H9 (cell line): ENCODE results near the gene MED1. TPM values are rescaled to one million over a fixed set of nuclear protein-coding genes. Genes with fewer than 3 reads are reported as not detected.

Experiments used
- DNase-seq: peaks from one replicate; pipeline ENCODE4 v3.0.0-alpha.2; 2017
- H2AFZ ChIP-seq: one replicate; pipeline ENCODE4 v1.6.1; 2013; ENCODE audit warnings: mild to moderate bottlenecking, low read length, control low read depth, moderate library complexity
- H2AK5ac ChIP-seq: 2 replicates; pipeline ENCODE4 v1.6.1; 2013; ENCODE audit warnings: low read length, control low read depth, mixed read lengths; ENCODE audit not compliant: insufficient read length
- H2BK120ac ChIP-seq: one replicate; pipeline ENCODE4 v1.6.1; 2013; ENCODE audit warnings: low read depth, mild to moderate bottlenecking, low read length, control low read depth, inconsistent platforms; ENCODE audit not compliant: poor library complexity, severe bottlenecking
- H2BK12ac ChIP-seq: 2 replicates; pipeline ENCODE4 v1.6.1; 2013; ENCODE audit warnings: low read length, control low read depth, mixed read lengths, low read depth; ENCODE audit not compliant: insufficient read length
- H2BK15ac ChIP-seq: 2 replicates; pipeline ENCODE4 v1.6.1; 2013; ENCODE audit warnings: low read depth, low read length, control low read depth
- H2BK20ac ChIP-seq: one replicate; pipeline ENCODE4 v1.6.1; 2013; ENCODE audit warnings: low read depth, mild to moderate bottlenecking, low read length, control low read depth, inconsistent platforms; ENCODE audit not compliant: poor library complexity, severe bottlenecking
- H2BK5ac ChIP-seq: 2 replicates; pipeline ENCODE4 v1.6.1; 2013; ENCODE audit warnings: low read length, control low read depth, mixed read lengths; ENCODE audit not compliant: insufficient read length
- H3K14ac ChIP-seq: 2 replicates; pipeline ENCODE4 v1.6.1; 2013; ENCODE audit warnings: low read length, control low read depth; ENCODE audit not compliant: insufficient read depth
- H3K18ac ChIP-seq: 2 replicates; pipeline ENCODE4 v1.6.1; 2013; ENCODE audit warnings: low read depth, mild to moderate bottlenecking, mixed read lengths, low read length, control low read depth; ENCODE audit not compliant: insufficient read length
- H3K23ac ChIP-seq: 2 replicates; pipeline ENCODE4 v1.6.1; 2013; ENCODE audit warnings: low read length, control low read depth, mixed read lengths, low read depth; ENCODE audit not compliant: insufficient read length
- H3K23me2 ChIP-seq: 2 replicates; pipeline ENCODE4 v1.6.1; 2013; ENCODE audit warnings: low read depth, mild to moderate bottlenecking, mixed read lengths, low read length, control low read depth; ENCODE audit not compliant: insufficient read length, poor library complexity, severe bottlenecking
- H3K27ac ChIP-seq: 2 replicates; pipeline ENCODE4 v1.5.1; 2013; ENCODE audit warnings: low read length, control low read depth, mixed read lengths, low read depth; ENCODE audit not compliant: insufficient read length
- H3K27me3 ChIP-seq: 2 replicates; pipeline ENCODE4 v1.6.1; 2013; ENCODE audit warnings: low read length, control low read depth, inconsistent platforms; ENCODE audit not compliant: insufficient read depth
- H3K4ac ChIP-seq: 2 replicates; pipeline ENCODE4 v1.6.1; 2013; ENCODE audit warnings: low read depth, mild to moderate bottlenecking, control low read depth, inconsistent platforms, low read length, moderate library complexity
- H3K4me1 ChIP-seq: 2 replicates; pipeline ENCODE4 v1.6.1; 2013; ENCODE audit warnings: low read length, control low read depth, inconsistent platforms; ENCODE audit not compliant: insufficient read depth
- H3K4me2 ChIP-seq: 2 replicates; pipeline ENCODE4 v1.6.1; 2013; ENCODE audit warnings: low read length, control low read depth, mixed read lengths; ENCODE audit not compliant: insufficient read length, insufficient read depth
- H3K56ac ChIP-seq: 2 replicates; pipeline ENCODE4 v1.6.1; 2013; ENCODE audit warnings: low read depth, mild to moderate bottlenecking, mixed read lengths, low read length, control low read depth; ENCODE audit not compliant: insufficient read length
- H3K79me1 ChIP-seq: 2 replicates; pipeline ENCODE4 v1.6.1; 2013; ENCODE audit warnings: low read depth, mild to moderate bottlenecking, moderate library complexity, low read length, control low read depth, inconsistent platforms; ENCODE audit not compliant: insufficient read depth, poor library complexity, severe bottlenecking
- H3K79me2 ChIP-seq: 2 replicates; pipeline ENCODE4 v1.6.1; 2013; ENCODE audit warnings: low read length, control low read depth, inconsistent platforms; ENCODE audit not compliant: insufficient read depth
- H3K9ac ChIP-seq: 2 replicates; pipeline ENCODE4 v1.6.1; 2013; ENCODE audit warnings: low read length, control low read depth, mixed read lengths; ENCODE audit not compliant: insufficient read length; ENCODE audit errors: extremely low read depth
- H3K9me3 ChIP-seq: one replicate; pipeline ENCODE4 v1.6.1; 2013; ENCODE audit warnings: low read depth, low read length, inconsistent platforms; ENCODE audit not compliant: control insufficient read depth
- H3T11ph ChIP-seq: one replicate; pipeline ENCODE4 v1.6.1; 2013; ENCODE audit warnings: mild to moderate bottlenecking, low read length, control low read depth, inconsistent platforms
- H4K20me1 ChIP-seq: one replicate; pipeline ENCODE4 v1.6.1; 2013; ENCODE audit not compliant: control insufficient read depth, insufficient read length, insufficient read depth
- H4K5ac ChIP-seq: 2 replicates; pipeline ENCODE4 v1.6.1; 2013; ENCODE audit warnings: low read depth, mild to moderate bottlenecking, mixed read lengths, low read length, control low read depth; ENCODE audit not compliant: insufficient read length
- H4K8ac ChIP-seq: replicated peaks from 2 replicates; pipeline ENCODE4 v1.6.1; 2013; ENCODE audit warnings: low read length, control low read depth, mixed read lengths, low read depth; ENCODE audit not compliant: insufficient read length
- H4K91ac ChIP-seq: 2 replicates; pipeline ENCODE4 v1.6.1; 2013; ENCODE audit warnings: low read depth, mild to moderate bottlenecking, moderate library complexity, mixed read lengths, low read length, control low read depth; ENCODE audit not compliant: insufficient read length
- H3K27ac Mint-ChIP-seq, 3 experiments: 2 replicates in 2 of 3; 3 replicates in 1 of 3; pipeline ENCODE4 v1.8.0; 2020 to 2021; ENCODE audit warnings: mixed read lengths in 3 of 3, mild to moderate bottlenecking in 1 of 3, moderate library complexity in 1 of 3
- H3K27me3 Mint-ChIP-seq: 2 replicates; pipeline ENCODE4 v1.8.0; 2021; ENCODE audit warnings: low read depth, mild to moderate bottlenecking, moderate library complexity, mixed read lengths
- H3K36me3 Mint-ChIP-seq, 3 experiments: 2 replicates in 2 of 3; 3 replicates in 1 of 3; pipeline ENCODE4 v1.8.0; 2020 to 2021; ENCODE audit warnings: low read depth in 3 of 3, mixed read lengths in 3 of 3; ENCODE audit not compliant: insufficient read depth in 1 of 3
- H3K4me1 Mint-ChIP-seq, 2 experiments: 2 replicates each; pipeline ENCODE4 v1.8.0; 2020; ENCODE audit warnings: mixed read lengths in 2 of 2
- H3K4me3 Mint-ChIP-seq, 2 experiments: 2 replicates in 1 of 2; 3 replicates in 1 of 2; pipeline ENCODE4 v1.8.0; 2020 to 2021; ENCODE audit warnings: mild to moderate bottlenecking in 2 of 2, mixed read lengths in 2 of 2, moderate library complexity in 1 of 2
- H3K9me3 Mint-ChIP-seq, 2 experiments: 2 replicates in 1 of 2; 3 replicates in 1 of 2; pipeline ENCODE4 v1.8.0; 2020; ENCODE audit warnings: mild to moderate bottlenecking in 2 of 2, mixed read lengths in 2 of 2, moderate library complexity in 1 of 2
- CTCF ChIP-seq: fragments of 200-600 bp; sonication (generic); conservative IDR thresholded peaks from 3 replicates; pipeline ENCODE4 v1.8.0; 2021; ENCODE audit warnings: antibody characterized with exemption, mild to moderate bottlenecking
- WGBS: extraction: QIAGEN DNeasy Blood & Tissue Kit; methylation state at CpG from one replicate; pipeline ENCODE4 v1.1.7; 2013; ENCODE audit warnings: missing lambda C conversion rate, low lambda C conversion rate, mixed read lengths; ENCODE audit not compliant: insufficient read length; ENCODE audit errors: extremely low coverage; 5-methylcytosine and 5-hydroxymethylcytosine counted together
- total RNA-seq: library from RNA; stranded (reverse); gene quantifications from 2 replicates; pipeline ENCODE4 v1.2.1, GENCODE V29; 2021

Gene MED1
- total RNA-seq, 1 experiment from 2014 or later, result 59.2 TPM

- Histone ChIP-seq H3K79me2 (no peaks in the 10 kb centered on the region; the same call in 1 of the 2 replicates), H4K91ac (no peak overlapping the region), H2BK12ac (no peak overlapping the region), H4K5ac (no peak overlapping the region), H3K56ac (no peak overlapping the region), H3K4me2 (no peak overlapping the region), H3K9me3 (no peaks in the 10 kb centered on the region), H2AFZ (no peak overlapping the region), H2AK5ac (no peak overlapping the region), H2BK120ac (no peak overlapping the region), H3K9ac (no peak overlapping the region), H2BK20ac (no peak overlapping the region), H2BK5ac (no peak overlapping the region), H3K27me3 (no peaks in the 10 kb centered on the region), H2BK15ac (no peak overlapping the region), H3K23me2 (no peaks in the 10 kb centered on the region), H3K18ac (no peak overlapping the region), H3K23ac (no peak overlapping the region), H3K27ac (no peak overlapping the region), H3K79me1 (no peaks in the 10 kb centered on the region), H3K4me1 (no peaks in the 10 kb centered on the region), H4K8ac (no peak overlapping the region), H4K20me1 (no peaks in the 10 kb centered on the region), H3K14ac (no peak overlapping the region), H3T11ph (no peak overlapping the region), H3K4ac (no peak overlapping the region)
- no peak overlapping the region; a peak in 1 of 7 replicates for H3K27ac Mint-ChIP-seq
- no peak for TF ChIP-seq CTCF
- no peak for DNase-seq
- H3K27me3 Mint-ChIP-seq, result no peaks in the 10 kb centered on the region
- no peak overlapping the region for H3K4me3 Mint-ChIP-seq
- H3K36me3 Mint-ChIP-seq, result no peaks in the 10 kb centered on the region
- H3K4me1 Mint-ChIP-seq, result no peaks in the 10 kb centered on the region
- no peaks in the 10 kb centered on the region for H3K9me3 Mint-ChIP-seq
- no CpG with 5 or more reads among the region's 8 CpGs for WGBS
These were observed 86.6 kb downstream of the MED1 start for GRCh38 chr17:39364236-39365025.
